Measurements from ENCODE around the gene MEIKIN. TPM values are rescaled to one million over a fixed set of nuclear protein-coding genes. Genes with fewer than 3 reads are reported as not detected.

Gene MEIKIN
- total and polyA plus RNA-seq, 2 donors (not counting 3 experiments of a cell fraction or from before 2014, with no cell fraction given): not detected

- H3K4me2 ChIP-seq (ENCODE audit: insufficient read depth, low read length): peak overlapping the region; percentile 94
- no peaks in the 10 kb centered on the region for H3K9me3 ChIP-seq (replicated peaks; ENCODE audit: control insufficient read depth, insufficient read depth, low read length)
- peaks cover 64% of the 10 kb centered on the region for H3K79me2 ChIP-seq (ENCODE audit: control insufficient read depth, insufficient read depth, low read length)
- H3K4me3 ChIP-seq (replicated peaks in 1 of 3; ENCODE audit: insufficient read depth in 1 of 3, low read depth in 1 of 3, low read length in 3 of 3): peak overlapping the region in 2 of 3 experiments; percentile 4 to 96
- no peaks in the 10 kb centered on the region for H3K36me3 ChIP-seq (ENCODE audit: control insufficient read depth in 2 of 2, extremely low read depth in 1 of 2, insufficient read depth in 2 of 2, low read length in 2 of 2)
- DNase-seq (ENCODE audit: low read depth, low spot score) (no peak), FAIRE-seq (no peak)
- no TSS peak for BruUV-seq (replicated peaks)
- H3K4me1 ChIP-seq (ENCODE audit: control insufficient read depth, extremely low read depth, insufficient read depth, low read length): peaks cover 16% of the 10 kb centered on the region
- peaks cover 16% of the 10 kb centered on the region for H4K20me1 ChIP-seq (replicated peaks; ENCODE audit: control insufficient read depth, extremely low read depth, insufficient read depth, low read length)
- intact Hi-C loops (cut with micrococcal nuclease) (loop anchor here (5.0 kb wide), 5 partner anchors 202 to 633 kb away; no protein-coding TSS in a partner anchor), dilution Hi-C loops (cut with MboI; ENCODE audit: extremely low pct_ligation_motif_present, low sequenced_read_pairs) (no loop called here)
- TF ChIP-seq POLR2A (IDR thresholded peaks at IDR 0.05; ENCODE audit: low read depth, low read length) (no peak), GATA2 (IDR thresholded peaks at IDR 0.05; ENCODE audit: insufficient read depth, insufficient read length, low read depth, low read length) (no peak), CTCF (IDR thresholded peaks at IDR 0.05; ENCODE audit: extremely low read depth in 1 of 2, insufficient read depth in 1 of 2, low read depth in 1 of 2, low read length in 2 of 2) (no peak), FOS (IDR thresholded peaks at IDR 0.05; ENCODE audit: borderline replicate concordance, insufficient read depth, low read length) (no peak), MYC (IDR thresholded peaks at IDR 0.05; ENCODE audit: low read depth, low read length) (no peak), POLR2AphosphoS5 (IDR thresholded peaks at IDR 0.05; ENCODE audit: insufficient read depth, low read depth, low read length) (no peak), JUN (IDR thresholded peaks at IDR 0.05; ENCODE audit: borderline replicate concordance, insufficient read depth, insufficient read length, low read depth) (no peak), EZH2 (IDR thresholded peaks at IDR 0.05; ENCODE audit: borderline replicate concordance, low read depth, low read length, severe bottlenecking) (no peak), MAX (IDR thresholded peaks at IDR 0.05; ENCODE audit: insufficient read depth, insufficient read length) (no peak)
- POLR2A ChIA-PET: no interaction called here
- peaks cover 2% of the 10 kb centered on the region for H3K9me1 ChIP-seq (replicated peaks; ENCODE audit: control insufficient read depth, extremely low read depth, insufficient read depth, low read length)
- no peaks in the 10 kb centered on the region for H3K27me3 ChIP-seq (ENCODE audit: control insufficient read depth in 2 of 2, insufficient read depth in 2 of 2, low read length in 2 of 2)
- H2AFZ ChIP-seq (ENCODE audit: low read depth, low read length): no peak overlapping the region
- H3K9ac ChIP-seq (replicated peaks; ENCODE audit: extremely low read depth, insufficient read depth, low read length): peak overlapping the region; percentile 99
- CTCF ChIA-PET: no interaction called here
- no peak overlapping the region for H3K27ac ChIP-seq (ENCODE audit: insufficient read depth, low read depth, low read length)
Measured at GRCh38 chr5:131795228-131795627, 150.2 kb downstream of the MEIKIN start.

Measured in endothelial cell of umbilical vein (primary cell).